NCI-H1417 (cell line): ENCODE measurements around the gene BMPR1A.

Experiments used
- DNase-seq, 3 experiments: peaks; one replicate each; lab custom pipeline; 2025; lab: John Stamatoyannopoulos, UW

The BMPR1A gene

DNA sequence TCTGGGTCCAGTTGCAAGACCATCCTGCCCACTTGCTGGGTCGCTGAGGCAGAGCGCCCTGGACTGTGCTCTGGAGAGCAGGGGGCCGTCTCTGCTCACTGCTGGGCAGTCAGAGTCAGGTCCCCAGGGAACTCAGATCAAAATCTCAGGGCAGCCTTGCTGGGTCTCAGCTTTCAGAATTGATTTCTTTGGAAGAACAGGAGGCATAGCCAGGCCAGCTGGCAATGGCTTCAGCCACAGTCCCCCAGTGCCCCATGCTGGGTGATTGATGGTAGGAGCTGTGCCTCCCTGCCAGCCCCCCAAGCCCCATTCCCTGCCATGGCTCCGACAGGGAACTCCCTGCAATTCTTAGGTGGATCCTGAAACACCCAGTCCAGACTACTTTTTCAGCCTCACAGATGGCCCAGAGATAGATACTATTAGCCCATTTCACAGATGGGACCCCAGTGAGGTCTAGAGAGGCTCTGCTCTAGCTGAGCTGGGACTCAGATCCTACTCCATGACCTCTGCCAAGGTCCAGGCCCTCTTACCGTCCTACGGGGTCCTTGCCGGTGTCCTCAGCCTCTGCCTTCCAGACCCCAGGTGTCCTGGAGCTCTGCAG lies 200.5 kb downstream of the BMPR1A start:
- no peak for DNase-seq

DNA sequence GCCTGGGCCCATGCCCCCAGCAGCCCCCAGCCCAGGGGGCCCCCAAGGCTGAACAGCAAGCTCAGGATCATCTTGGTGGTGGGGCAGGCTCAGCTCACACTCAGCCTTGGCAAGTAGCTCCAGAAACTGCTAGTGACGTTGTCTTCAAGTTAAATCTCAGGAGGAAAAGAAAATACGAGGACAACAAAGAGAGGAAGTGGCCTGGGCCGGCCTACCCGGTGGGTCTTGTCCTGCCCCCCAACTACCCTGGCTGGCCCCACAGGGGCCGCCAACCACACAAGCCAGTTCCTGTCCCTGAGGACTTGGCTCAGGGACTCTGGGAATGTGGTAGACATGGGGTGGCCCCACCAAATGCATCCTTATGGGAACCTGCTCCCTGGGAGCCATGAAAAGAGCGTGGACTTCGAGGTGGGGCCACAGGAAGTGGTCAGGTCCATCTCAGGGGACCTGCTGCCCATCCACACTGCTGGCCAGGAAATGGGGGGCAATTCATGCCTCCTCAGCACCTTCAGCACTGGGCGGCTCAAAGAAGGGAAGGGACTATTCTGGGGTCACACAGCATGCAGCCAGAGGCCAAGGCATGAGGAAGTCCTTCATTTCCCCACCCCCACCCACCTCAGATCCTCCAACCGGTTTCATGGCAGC lies 201.2 kb downstream of the BMPR1A start, which contains the start of gene MMRN2:
Gene MMRN2 (minus strand): TSS at position 145 of the 645 bp plus-strand sequence. CDS start 74 bp downstream, at position 71.
- DNase-seq, result no peak

DNA sequence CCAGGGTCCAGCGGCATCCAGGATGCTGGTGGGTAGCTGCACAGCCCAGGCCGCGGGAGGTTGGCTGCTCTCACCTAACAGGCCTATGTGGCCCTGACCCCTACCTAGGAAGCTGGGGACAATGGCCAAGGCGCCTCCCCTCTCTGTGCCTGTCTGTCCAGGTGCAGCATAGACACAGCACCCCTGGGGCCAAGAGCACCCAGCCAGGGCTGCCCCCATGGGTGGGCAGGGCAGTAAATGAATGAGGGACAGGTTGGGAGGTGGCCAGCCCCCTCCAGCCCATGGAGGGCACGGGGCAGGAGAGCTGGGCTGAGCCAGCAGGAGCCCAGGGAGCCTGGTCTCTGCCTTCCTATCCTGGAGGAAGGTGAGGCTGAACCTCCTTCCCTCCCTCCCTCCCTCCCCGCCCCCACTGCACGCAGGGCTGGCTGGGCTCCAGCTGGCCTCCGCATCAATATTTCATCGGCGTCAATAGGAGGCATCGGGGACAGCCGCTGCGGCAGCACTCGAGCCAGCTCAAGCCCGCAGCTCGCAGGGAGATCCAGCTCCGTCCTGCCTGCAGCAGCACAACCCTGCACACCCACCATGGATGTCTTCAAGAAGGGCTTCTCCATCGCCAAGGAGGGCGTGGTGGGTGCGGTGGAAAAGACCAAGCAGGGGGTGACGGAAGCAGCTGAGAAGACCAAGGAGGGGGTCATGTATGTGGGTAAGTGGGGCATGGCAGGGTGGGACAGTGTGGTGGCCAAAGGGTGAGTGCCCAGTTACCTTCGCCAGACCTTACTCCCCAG lies 201.9 kb downstream of the BMPR1A start, which contains the start of gene SNCG:
Gene SNCG (plus strand): TSS at position 484 of the 785 bp plus-strand sequence. CDS start 99 bp downstream, at position 583.
- DNase-seq, result peak in 2 of 3 experiments; percentile 48 to 63

DNA sequence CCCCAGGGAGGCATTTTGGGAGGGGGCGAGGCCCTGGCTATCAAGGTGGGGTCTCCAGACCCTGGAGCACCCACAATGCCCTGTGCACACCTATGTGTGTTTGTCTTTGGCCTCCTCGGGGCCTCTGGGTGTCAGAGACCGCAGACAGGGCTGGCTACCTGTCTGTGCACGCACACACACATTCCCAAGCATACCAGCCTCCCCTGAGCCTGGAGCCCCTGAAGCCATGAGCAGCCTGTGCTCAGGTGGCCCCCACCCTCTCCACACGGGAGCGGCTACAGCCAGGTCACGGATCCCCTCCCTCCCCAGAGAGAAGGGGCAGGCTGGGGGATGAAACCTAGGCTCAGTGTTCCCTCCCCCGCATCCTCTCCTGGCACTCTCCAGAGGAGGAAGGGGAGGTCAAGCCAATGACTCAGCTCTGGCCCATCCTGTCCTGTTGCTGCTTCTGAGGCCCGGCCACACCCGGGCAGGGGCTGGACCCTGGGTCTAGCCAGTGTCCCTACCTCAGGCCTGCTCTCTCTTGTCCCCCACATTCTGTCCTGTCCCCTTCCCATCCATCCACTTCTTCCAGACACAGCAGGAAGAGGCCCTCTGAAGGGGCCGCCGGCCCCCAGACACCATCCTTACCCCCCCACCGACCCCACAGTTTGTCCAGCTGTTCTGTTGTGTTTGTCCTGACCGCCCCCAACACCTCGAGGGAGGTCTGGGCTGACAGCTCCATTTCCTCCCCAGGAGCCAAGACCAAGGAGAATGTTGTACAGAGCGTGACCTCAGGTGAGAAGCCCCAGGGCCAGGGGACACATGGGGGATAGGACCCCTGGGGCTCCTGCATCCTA lies 202.7 kb downstream of the BMPR1A start:
- DNase-seq, result no peak

DNA sequence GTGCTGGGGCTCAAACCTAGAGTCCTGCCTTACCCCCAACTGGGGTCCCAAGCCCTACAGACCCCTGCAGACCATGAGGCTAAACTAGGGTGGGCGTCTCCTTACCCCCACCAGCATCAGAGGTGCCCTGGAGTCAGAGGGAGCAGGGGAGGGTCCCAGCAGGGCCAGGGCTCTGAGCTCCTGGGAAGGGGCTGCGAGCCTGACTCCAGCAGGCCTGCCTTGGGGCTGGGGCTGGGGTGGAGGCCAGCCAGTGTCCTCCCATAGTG lies 203.3 kb downstream of the BMPR1A start:
- DNase-seq, result no peak

DNA sequence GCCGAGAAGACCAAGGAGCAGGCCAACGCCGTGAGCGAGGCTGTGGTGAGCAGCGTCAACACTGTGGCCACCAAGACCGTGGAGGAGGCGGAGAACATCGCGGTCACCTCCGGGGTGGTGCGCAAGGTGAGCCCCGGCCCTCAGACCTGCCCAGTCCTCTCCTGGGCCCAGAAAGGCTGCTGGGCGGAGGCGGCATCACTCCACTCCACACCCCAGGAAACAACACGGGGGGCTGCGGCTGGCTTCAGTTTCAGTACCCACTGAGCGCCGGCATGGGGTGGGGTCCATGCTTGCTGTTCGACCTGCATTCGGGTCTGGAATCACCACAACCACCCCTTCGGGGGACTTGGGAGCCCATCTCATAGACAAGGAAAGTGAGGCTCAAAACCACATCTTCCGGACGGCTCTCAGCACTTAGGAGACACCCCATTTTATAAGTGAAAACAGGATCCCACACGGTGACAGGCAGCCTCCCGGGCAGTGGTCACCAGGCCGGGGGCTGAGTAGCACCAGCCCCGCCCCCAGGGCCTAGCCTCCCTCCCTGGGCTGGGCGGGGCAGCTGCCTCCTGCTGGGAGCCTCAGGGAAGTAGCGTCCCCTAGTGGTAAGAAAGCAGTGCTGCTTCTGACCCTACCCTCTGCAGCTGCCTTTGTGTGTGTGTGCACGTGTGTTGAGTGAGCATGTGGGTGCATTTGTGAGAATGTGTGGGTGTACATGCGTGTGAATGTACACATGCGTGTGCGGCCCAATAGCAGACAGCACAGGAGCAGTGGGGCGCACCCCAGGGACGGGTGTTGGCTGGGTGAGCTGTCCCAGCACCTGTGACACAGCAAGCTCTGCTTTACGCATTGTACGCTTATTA lies 203.8 kb downstream of the BMPR1A start:
- no peak for DNase-seq

DNA sequence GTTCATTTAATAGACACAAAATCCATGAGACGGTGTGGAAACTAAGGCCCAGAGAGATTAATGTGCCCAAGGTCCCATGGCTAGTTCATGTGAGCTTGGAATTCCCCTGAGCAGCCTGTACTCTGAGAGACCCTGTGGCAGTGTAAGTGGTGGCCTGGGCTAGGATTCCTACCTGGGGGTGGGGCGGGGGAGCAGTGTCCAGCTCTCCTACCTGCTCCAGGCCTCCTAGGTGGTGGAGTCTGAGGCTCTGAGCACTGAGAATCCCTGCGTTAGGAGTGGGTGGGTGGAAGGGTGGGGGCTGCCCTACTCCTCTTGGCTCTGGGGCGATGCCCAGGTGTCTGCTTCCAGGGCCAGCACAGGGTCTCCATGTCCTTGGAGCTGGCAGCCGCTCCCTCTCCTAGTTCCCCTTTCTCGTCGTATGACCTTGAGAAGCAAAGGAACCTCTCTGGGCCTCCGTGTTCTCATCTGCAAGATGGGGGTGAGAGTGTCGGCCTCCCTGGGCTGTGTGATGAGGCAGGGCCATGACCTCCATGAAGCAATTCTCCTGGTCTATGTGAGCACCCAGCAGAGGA lies 204.5 kb downstream of the BMPR1A start:
- DNase-seq, result no peak

DNA sequence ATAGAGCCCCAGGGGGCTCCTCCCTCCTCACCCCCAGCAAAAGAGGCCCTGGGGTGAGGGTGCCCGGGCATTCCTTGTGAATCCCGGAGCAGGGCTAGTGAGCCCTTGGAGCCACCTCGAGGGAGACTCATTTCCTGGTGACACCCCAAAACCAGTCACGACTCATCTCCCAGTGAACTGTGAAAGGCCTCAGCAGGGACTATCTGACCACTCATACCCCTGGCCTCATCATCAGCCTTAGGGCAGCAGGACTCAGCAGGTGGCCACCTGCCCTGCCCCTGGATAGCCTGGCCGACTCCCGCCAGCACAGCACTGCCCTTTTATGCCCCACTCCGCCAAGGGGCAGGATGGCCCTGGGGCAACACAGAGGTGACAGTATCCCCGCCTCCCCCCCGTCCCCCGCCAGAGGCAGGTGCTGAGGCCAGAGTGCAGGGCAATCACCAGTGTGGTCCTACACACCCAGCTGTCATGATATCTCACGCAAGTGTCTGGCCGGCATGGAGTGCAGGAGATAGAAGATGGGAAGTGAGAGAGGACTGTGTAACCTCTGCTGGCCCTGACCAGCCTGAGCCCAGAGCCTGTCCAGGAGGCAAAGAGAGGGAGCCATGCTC lies 205.2 kb downstream of the BMPR1A start:
- no peak for DNase-seq

DNA sequence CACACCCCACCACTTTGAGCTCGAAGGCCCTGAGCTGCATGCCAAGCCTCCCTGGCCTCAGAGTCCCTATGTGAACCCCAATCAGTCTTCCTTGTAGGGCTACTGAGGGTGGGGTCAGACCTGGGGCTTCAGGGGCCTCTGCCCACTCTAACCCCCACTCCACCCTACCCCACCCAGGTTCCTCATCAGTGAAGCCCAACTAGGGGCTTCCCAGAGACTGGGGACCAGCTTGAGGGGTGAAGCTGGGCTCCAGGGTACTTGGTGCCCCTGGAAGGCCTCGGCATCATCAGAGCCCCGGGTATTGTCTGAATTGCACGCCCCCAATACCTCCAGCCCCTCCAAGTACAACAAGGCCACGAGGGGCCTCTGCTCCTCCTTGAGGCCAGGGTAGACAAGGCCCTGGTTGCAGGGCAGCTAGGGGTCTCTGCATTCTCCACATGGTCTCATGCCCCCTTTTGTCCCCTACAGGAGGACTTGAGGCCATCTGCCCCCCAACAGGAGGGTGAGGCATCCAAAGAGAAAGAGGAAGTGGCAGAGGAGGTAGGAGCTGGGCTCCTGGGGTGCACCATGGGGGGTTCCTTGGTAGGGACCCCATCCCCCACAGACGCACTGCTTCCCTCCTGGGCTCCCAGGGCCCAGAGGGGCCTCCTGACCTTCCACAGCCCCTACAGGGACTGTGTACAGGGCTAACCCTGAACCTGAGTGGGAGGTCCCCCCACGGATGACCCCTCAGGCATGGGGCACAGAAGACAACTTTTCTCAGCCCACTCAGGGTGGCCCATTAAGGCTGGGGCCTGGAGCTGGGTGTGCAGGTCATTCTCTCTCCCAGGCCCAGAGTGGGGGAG lies 205.9 kb downstream of the BMPR1A start:
- DNase-seq, result no peak

DNA sequence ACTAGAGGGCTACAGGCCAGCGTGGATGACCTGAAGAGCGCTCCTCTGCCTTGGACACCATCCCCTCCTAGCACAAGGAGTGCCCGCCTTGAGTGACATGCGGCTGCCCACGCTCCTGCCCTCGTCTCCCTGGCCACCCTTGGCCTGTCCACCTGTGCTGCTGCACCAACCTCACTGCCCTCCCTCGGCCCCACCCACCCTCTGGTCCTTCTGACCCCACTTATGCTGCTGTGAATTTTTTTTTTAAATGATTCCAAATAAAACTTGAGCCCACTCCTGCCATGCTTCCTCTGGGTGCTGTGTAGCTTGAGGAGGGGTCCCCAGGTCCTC lies 206.5 kb downstream of the BMPR1A start:
- DNase-seq, result no peak

DNA sequence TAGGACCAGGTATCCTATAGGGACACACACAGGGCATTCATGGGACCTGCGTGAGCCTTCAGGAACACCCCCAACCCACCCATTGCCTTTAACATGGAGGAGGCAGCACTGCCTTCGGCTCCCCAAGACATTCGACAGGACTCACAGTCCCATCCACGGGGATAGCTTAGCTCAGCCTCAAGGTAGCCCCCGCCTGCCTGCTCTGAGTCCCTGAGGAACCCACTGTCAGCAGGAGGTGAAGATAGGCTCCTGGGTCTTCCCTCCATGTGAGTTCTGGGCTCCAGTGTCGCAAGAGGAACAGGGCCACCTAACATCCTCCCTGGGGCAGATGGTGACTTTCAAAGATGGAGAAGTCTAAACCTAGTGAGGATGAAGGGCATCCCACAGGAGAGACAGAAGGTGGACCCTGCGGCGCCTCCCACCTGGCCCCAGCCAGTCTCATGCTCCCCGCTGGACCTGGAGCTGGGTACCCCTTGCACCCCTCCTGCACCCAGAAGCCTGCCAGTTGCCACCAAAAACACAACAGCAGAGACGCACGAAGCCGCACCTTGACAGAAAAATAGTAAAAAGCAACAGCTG lies 207.0 kb downstream of the BMPR1A start:
- no peak for DNase-seq

DNA sequence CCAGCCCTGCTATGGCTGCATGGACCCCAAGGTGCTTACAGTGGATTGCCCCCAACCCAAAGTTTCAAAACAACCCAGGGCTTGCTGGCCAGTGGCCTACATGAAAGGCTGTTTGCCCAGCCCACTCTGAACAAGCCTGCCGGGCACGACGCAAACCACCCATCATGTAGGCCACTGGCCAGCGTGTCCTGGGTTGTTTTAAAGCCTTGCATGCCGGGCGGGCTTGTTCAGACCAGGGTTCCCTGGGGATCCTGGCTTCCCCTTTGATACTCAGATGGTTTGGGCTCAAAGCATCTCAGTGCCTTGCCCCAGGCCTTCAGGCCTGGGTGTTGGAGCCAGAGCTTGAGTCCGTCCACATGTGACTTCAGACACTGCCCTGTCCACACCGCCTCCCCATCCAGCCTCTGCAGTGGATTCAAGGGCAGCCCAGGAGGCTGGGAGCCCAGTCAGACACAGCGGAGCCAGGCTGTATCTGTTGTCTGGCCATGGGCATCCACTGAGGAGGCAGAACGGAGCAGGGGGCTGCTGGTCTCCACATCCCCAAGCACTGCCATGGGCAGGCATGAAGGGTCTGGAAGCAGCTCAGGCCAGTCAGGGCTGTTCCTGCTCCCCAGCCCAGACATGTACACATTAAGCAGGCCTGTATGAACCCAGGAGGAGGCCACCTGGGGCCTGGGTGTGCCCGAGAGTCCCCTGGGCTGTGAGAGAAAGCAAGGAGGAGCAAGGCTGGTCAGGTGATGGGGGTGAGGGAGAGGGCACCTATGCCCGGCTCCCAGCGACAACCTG lies 207.8 kb downstream of the BMPR1A start:
- no peak for DNase-seq

DNA sequence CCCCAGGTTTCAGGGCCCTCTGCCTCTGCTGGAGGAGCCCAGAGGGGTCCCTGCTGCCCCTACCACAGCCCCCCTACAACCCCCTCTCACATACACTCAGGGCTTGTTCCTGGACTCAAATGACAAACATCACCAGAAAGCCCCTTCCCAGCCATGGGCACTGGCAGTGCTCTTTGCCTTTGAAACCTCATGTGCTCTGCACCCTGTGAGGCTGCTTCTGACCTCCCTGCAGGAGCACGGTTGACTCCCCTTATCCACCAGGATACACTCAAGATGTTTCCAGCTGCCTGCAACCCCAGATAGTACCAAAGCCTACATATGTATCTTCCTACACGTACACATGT lies 208.4 kb downstream of the BMPR1A start:
- DNase-seq, result no peak

DNA sequence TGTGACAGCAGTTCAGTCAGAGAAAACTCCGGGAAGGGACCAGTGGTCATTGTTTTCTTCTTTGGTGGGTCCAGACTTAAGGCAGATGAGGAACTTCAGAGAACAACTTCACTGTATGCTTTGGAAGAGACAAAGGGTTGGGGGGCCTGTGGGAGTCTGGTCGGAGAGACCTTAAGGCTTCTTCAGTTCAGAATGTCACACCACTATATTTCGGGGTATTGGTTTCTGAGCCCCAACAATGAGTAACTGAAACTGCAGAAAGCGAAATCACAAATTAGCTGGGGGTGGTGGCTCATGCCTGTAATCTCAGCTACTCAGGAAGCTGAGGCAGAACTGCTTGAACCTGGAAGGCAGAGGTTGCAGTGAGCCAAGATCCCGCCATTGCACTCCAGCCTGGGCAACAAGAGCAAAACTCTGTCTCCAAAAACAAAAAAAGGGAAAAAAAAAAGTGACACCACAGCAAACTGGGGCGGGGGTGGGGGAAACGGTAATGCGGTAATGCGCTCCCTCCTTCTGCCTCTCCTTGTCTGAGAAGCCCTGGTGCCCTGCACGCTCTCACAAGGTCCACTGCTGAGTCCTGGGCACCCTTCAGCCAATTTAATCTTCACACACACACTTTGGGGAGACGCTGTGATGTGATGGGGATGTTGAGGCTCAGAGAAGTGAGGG lies 209.7 kb downstream of the BMPR1A start:
- DNase-seq, result no peak

DNA sequence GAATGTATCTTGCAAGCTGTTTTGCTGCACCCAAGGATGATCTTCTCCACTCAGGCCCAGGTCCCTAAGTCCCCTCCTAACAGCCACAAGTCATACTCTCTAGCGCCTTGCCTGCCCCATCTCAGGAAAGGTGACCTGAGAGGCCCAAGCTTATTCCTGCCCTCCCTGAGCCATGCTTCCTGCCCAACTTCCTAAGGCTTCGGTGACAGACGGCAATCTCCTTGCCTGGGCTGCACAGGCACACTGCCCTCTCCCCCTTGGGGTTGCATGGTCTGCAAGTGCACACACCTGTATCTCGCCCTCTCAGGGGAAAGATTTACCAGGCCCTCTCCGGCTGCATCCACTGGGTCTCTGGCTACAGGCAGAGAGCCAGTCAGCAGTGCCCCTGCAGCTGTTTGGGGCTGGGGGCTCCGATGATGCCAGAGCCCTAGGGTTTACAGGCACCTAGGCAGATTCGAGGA lies 211.1 kb downstream of the BMPR1A start:
- no peak for DNase-seq

DNA sequence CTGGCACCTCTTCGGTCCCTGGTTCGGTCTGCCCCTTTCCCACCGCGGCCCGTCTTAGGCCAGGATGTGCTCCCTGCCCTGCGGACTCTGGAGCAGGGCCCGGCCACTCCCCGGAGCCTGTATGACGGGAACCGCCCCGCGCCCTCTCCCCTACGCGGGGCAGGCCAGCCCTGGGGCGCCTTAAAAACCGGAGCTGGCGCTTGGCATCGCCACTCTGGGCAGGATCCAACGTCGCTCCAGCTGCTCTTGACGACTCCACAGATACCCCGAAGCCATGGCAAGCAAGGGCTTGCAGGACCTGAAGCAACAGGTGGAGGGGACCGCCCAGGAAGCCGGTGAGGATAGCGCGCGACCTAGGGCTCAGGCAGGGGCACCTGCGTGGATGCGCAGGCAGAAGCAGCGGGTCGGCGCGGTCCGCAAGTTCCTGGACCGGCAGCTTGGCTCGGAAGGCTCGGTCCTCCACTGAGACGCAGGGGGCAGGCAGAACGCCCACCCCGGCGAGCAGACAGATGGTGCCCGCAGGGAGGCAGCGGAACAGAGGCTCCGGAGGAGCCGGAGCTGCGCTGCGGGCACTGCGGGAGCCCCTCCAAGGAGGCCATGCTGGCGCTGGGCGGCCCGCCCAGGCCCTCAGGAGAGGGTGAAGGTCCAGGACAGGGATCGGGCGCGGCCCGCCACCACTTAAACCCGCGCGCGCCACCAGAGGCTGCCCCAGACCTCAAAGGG lies 212.0 kb downstream of the BMPR1A start, which contains the start of gene ADIRF:
Gene ADIRF (plus strand): TSS at position 212 of the 723 bp plus-strand sequence. CDS start 63 bp downstream, at position 275.
- peak in 2 of 3 experiments; percentile 51 to 64 for DNase-seq

DNA sequence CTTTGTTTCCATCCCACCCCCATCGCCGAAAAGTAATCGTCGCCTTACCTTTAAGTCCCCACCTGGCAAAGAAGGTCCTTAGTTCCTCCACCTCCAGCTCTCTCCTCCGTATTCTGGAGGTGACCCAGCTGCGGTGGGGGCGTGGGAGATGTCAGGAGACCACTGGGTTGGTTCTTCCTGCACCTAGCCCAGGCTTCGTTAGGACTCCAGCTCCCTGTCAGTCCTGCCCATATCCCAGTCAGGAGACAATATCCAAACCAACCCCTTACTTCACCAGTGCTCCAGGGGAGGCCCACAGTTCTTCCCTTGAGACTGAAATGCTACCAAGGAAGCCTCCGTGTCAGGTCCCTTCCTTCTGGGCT lies 212.6 kb downstream of the BMPR1A start:
- peak in 1 of 3 experiments; percentile 8 for DNase-seq
